Retinal pigment epithelial cell (primary cell): ENCODE data around the gene KRT86.

Source experiments
- DNase-seq: peaks from one replicate; pipeline ENCODE4 v3.0.0-alpha.2; 2010; ENCODE audit warnings: low read depth
- H3K4me3 ChIP-seq: 2 replicates; pipeline ENCODE4 v1.5.1; 2011; ENCODE audit warnings: mild to moderate bottlenecking, low read length, control low read depth, moderate library complexity
- TF ChIP-seq, protein P1 (sequence below): conservative IDR thresholded peaks from 2 replicates; pipeline ENCODE4 v1.5.1; 2011; ENCODE audit warnings: low read depth, low read length, control low read depth, inconsistent platforms

Gene KRT86

GRCh38 chr12:52332381-52332780, 57.9 kb downstream of the KRT86 start:
- DNase-seq, result no peak
- TF ChIP-seq, protein P1, sequence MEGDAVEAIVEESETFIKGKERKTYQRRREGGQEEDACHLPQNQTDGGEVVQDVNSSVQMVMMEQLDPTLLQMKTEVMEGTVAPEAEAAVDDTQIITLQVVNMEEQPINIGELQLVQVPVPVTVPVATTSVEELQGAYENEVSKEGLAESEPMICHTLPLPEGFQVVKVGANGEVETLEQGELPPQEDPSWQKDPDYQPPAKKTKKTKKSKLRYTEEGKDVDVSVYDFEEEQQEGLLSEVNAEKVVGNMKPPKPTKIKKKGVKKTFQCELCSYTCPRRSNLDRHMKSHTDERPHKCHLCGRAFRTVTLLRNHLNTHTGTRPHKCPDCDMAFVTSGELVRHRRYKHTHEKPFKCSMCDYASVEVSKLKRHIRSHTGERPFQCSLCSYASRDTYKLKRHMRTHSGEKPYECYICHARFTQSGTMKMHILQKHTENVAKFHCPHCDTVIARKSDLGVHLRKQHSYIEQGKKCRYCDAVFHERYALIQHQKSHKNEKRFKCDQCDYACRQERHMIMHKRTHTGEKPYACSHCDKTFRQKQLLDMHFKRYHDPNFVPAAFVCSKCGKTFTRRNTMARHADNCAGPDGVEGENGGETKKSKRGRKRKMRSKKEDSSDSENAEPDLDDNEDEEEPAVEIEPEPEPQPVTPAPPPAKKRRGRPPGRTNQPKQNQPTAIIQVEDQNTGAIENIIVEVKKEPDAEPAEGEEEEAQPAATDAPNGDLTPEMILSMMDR, result no peak
- no peak overlapping the region for H3K4me3 ChIP-seq

DNA sequence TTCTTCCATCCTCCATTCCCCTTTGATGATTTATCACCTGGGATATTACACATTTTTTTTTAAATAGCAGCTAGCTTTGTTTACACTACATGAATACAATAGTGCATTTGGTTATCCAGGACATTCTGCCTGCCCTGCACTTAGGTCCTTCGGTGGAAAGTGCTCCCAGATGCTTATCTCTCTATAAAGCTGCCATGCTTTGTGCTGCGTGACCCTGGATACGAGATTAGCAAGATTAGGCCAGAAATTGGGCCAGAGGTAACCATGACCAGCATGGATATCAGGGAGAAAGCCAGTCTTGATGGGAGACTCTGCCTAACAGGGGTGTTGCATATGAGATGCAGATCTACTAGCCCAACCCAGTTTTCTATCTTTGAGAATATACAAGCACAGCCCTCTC, 58.9 kb downstream of the KRT86 start:
- no peak for DNase-seq
- TF ChIP-seq, protein P1, result no peak
- H3K4me3 ChIP-seq, result no peak overlapping the region

- no peak for DNase-seq
These were observed 59.7 kb downstream of the KRT86 start for GRCh38 chr12:52334185-52334584.

GRCh38 chr12:52335598-52336262, 61.3 kb downstream of the KRT86 start:
- no peak overlapping the region for H3K4me3 ChIP-seq
- no peak for DNase-seq
- TF ChIP-seq, protein P1, result no peak

More at GRCh38 chr12:52334185-52334584, 59.7 kb downstream of the KRT86 start:
- TF ChIP-seq, protein P1, result no peak
- H3K4me3 ChIP-seq, result no peak overlapping the region

DNA sequence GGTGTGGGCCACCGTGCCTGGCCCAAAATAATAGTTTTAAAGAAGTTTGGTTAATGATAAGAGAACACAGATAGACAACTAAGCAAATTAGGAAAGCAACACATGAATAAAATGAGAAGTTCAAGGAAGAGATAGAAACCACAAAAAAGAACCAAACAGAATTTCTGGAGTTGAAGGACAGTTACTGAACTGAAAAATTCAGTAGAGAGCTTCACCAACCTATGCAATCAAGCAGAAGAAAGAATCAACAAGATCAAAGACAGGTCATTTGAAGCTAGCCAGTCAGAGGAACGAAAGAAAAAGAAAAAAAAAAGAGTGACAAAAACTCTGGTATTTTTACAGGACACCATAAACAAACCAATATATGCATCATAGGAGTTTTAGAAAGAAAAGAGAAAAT, 62.2 kb downstream of the KRT86 start:
- no peak overlapping the region for H3K4me3 ChIP-seq
- TF ChIP-seq, protein P1, result no peak
- DNase-seq, result no peak

DNA sequence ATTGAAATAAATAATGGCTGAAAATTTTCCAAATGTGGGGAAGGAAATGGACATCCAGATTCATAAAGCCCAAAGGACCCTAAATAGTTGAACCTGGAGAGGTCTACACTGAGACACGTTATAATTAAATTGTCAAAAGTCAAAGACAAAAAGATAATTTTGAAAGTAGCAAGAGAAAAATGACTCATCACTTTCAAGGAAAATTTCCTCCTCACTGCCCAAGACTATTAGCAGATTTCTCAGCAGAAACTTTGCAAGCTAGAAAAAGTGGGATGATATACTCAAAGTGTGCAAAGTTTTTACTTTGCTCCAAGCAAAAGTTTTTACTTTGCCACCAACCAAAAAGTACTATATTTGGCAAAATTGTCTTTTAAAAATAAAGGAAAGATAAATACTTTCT, 62.6 kb downstream of the KRT86 start:
- no peak overlapping the region for H3K4me3 ChIP-seq
- TF ChIP-seq, protein P1, result no peak
- DNase-seq, result no peak

- TF ChIP-seq, protein P1, result no peak
- no peak for DNase-seq
- no peak overlapping the region for H3K4me3 ChIP-seq
These were observed 64.0 kb downstream of the KRT86 start for GRCh38 chr12:52338241-52338960.
